ENCODE results near the gene ACOT9. TPM values are rescaled to one million over a fixed set of nuclear protein-coding genes. Genes with fewer than 3 reads are reported as not detected.
A peak's percentile ranks its signal among the peaks of the same experiment; 100 is the strongest.

ACOT9 gene
- 67.7 and 70.2 TPM in 2 replicates for total RNA-seq (2012; rRNA removed)

GRCh38 chrX:23742697-23743622 lies at the start of gene ACOT9:
Gene ACOT9, minus strand, starts transcription at chrX:23743276. Its CDS starts 132 bp downstream, at chrX:23743144.
- Histone ChIP-seq H3K4me2 (ENCODE audit: low read length) (peak within 1 kb of the TSS; percentile 80), H3K27me3 (ENCODE audit: control insufficient read depth, insufficient read depth, low read length) (no peaks in the 10 kb centered on the region), H3K9ac (ENCODE audit: low read depth, low read length) (peak within 1 kb of the TSS; percentile 94), H3K36me3 (ENCODE audit: insufficient read depth, low read length) (no peaks in the 10 kb centered on the region), H3K9me3 (replicated peaks; ENCODE audit: low read length) (no peaks in the 10 kb centered on the region), H3K4me3 (ENCODE audit: low read length) (peak within 1 kb of the TSS; percentile 84), H3K4me1 (ENCODE audit: control insufficient read depth, insufficient read depth, low read length) (no peaks in the 10 kb centered on the region)

DNA sequence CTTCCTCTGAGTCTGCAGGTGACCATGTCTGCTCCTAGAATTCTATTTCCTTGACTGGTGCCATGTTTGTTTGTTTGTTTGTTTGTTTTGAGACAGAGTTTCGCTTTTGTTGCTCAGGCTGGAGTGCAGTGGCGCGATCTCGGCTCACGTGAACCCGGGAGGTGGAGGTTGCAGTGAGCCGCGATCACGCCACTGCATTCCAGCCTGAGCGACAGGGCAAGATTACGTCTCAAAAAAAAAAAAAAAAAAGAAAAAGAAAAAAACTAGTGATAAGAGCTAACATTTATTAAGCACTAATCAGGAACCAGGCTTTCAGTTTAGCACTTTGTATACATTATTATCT lies 47.0 kb upstream of the ACOT9 start:
- Histone ChIP-seq H3K9ac (ENCODE audit: low read depth, low read length) (no peak overlapping the region), H3K27me3 (ENCODE audit: control insufficient read depth, insufficient read depth, low read length) (no peaks in the 10 kb centered on the region)

DNA sequence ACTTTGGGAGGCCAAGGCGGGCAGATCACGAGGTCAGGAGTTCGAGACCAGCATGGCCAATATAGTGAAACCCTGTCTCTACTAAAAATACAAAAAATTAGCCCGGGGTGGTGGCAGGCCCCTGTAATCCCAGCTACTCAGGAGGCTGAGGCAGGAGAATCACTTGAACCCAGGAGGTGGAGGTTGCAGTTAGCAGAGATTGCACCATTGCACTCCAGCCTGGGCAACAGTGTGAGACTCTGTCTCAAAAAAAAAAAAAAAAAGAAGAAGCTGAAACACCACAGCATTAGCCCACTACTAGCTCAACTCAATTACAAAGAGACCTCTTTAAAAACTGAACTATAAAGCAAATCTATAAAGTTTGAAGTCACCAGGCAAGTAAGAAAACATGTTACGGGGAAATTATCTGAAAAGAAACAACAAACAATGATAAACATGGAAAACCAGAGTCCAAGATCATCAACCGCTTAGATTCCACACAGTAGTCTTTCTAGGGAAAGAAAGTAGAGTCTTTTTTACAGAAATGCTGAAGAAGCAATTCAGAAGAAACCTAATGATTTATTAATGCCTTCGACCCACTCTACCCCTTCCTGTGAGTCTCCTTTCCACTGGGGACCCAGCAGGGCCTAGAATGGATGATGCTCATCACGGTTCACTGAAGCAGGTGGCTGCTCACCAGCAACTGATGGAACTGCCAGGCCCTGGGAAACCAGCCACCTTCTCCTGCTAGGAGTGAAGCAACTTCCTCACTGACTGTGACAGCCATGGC lies 46.5 kb upstream of the ACOT9 start:
- no peak overlapping the region for H3K9ac ChIP-seq (ENCODE audit: low read depth, low read length)
- H3K4me3 ChIP-seq (ENCODE audit: low read length) = no peak overlapping the region
- H3K4me1 ChIP-seq (ENCODE audit: control insufficient read depth, insufficient read depth, low read length) = peaks cover 5% of the 10 kb centered on the region
- no peak overlapping the region for H3K4me2 ChIP-seq (ENCODE audit: low read length)
- H3K36me3 ChIP-seq (ENCODE audit: insufficient read depth, low read length) = peaks cover 15% of the 10 kb centered on the region
- H3K27me3 ChIP-seq (ENCODE audit: control insufficient read depth, insufficient read depth, low read length) = no peaks in the 10 kb centered on the region
- H3K9me3 ChIP-seq (replicated peaks; ENCODE audit: low read length) = no peaks in the 10 kb centered on the region

More for the DNA sequence above, 47.0 kb upstream of the ACOT9 start:
- Histone ChIP-seq H3K4me1 (ENCODE audit: control insufficient read depth, insufficient read depth, low read length) (peaks cover 1% of the 10 kb centered on the region), H3K9me3 (replicated peaks; ENCODE audit: low read length) (no peaks in the 10 kb centered on the region), H3K4me2 (ENCODE audit: low read length) (no peak overlapping the region), H3K4me3 (ENCODE audit: low read length) (no peak overlapping the region), H3K36me3 (ENCODE audit: insufficient read depth, low read length) (peaks cover 11% of the 10 kb centered on the region)

GRCh38 chrX:23788946-23789345 lies 45.9 kb upstream of the ACOT9 start:
- no peaks in the 10 kb centered on the region for H3K9me3 ChIP-seq (replicated peaks; ENCODE audit: low read length)
- H3K36me3 ChIP-seq (ENCODE audit: insufficient read depth, low read length) = peaks cover 15% of the 10 kb centered on the region
- peaks cover 5% of the 10 kb centered on the region for H3K4me1 ChIP-seq (ENCODE audit: control insufficient read depth, insufficient read depth, low read length)
- no peak overlapping the region for H3K4me2 ChIP-seq (ENCODE audit: low read length)
- no peaks in the 10 kb centered on the region for H3K27me3 ChIP-seq (ENCODE audit: control insufficient read depth, insufficient read depth, low read length)
- no peak overlapping the region for H3K4me3 ChIP-seq (ENCODE audit: low read length)
- H3K9ac ChIP-seq (ENCODE audit: low read depth, low read length) = no peak overlapping the region

- no peak overlapping the region for H3K4me2 ChIP-seq (ENCODE audit: low read length)
- no peak overlapping the region for H3K4me3 ChIP-seq (ENCODE audit: low read length)
- H3K9ac ChIP-seq (ENCODE audit: low read depth, low read length) = no peak overlapping the region
- H3K27me3 ChIP-seq (ENCODE audit: control insufficient read depth, insufficient read depth, low read length) = no peaks in the 10 kb centered on the region
- peaks cover 5% of the 10 kb centered on the region for H3K4me1 ChIP-seq (ENCODE audit: control insufficient read depth, insufficient read depth, low read length)
- no peaks in the 10 kb centered on the region for H3K9me3 ChIP-seq (replicated peaks; ENCODE audit: low read length)
- peaks cover 15% of the 10 kb centered on the region for H3K36me3 ChIP-seq (ENCODE audit: insufficient read depth, low read length)
These were observed 45.4 kb upstream of the ACOT9 start for GRCh38 chrX:23788521-23788920.

- Histone ChIP-seq H3K9me3 (replicated peaks; ENCODE audit: low read length) (no peaks in the 10 kb centered on the region), H3K4me2 (ENCODE audit: low read length) (no peak overlapping the region), H3K9ac (ENCODE audit: low read depth, low read length) (no peak overlapping the region), H3K36me3 (ENCODE audit: insufficient read depth, low read length) (peaks cover 15% of the 10 kb centered on the region), H3K27me3 (ENCODE audit: control insufficient read depth, insufficient read depth, low read length) (no peaks in the 10 kb centered on the region), H3K4me1 (ENCODE audit: control insufficient read depth, insufficient read depth, low read length) (peaks cover 5% of the 10 kb centered on the region), H3K4me3 (ENCODE audit: low read length) (no peak overlapping the region)
These were observed 44.7 kb upstream of the ACOT9 start for GRCh38 chrX:23787745-23788118.

DNA sequence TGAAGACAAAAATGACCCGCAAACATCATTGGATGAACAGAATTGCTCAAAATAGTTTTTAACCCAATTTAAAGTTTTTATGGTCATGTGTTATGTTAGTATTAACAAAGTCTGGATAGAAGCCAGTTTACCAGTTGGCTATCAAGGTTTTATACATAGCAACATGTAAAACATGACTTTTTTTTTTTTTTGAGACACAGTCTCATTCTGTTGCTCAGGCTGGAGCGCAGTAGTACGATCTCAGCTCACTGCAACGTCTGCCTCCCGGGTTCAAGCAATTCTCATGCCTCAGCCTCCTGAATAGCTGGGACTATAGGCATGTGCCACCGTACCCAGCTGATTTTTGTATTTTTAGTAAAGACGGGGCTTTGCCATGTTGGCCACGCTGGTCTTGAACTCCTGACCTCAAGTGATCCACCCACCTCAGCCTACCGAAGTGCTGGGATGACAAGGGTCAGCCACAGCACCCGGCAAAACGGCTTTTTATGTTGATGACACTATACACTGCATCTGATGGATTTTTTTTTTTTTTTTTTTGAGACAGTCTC lies 43.3 kb upstream of the ACOT9 start:
- Histone ChIP-seq H3K9ac (ENCODE audit: low read depth, low read length) (no peak overlapping the region), H3K4me2 (ENCODE audit: low read length) (no peak overlapping the region), H3K27me3 (ENCODE audit: control insufficient read depth, insufficient read depth, low read length) (no peaks in the 10 kb centered on the region), H3K9me3 (replicated peaks; ENCODE audit: low read length) (no peaks in the 10 kb centered on the region), H3K36me3 (ENCODE audit: insufficient read depth, low read length) (peaks cover 15% of the 10 kb centered on the region), H3K4me3 (ENCODE audit: low read length) (no peak overlapping the region), H3K4me1 (ENCODE audit: control insufficient read depth, insufficient read depth, low read length) (peaks cover 13% of the 10 kb centered on the region)

GRCh38 chrX:23785580-23785979 lies 42.5 kb upstream of the ACOT9 start:
- Histone ChIP-seq H3K4me1 (ENCODE audit: control insufficient read depth, insufficient read depth, low read length) (peaks cover 20% of the 10 kb centered on the region), H3K36me3 (ENCODE audit: insufficient read depth, low read length) (peaks cover 15% of the 10 kb centered on the region), H3K9me3 (replicated peaks; ENCODE audit: low read length) (no peaks in the 10 kb centered on the region), H3K9ac (ENCODE audit: low read depth, low read length) (peak overlapping the region; percentile 93), H3K4me3 (ENCODE audit: low read length) (peak overlapping the region; percentile 91), H3K4me2 (ENCODE audit: low read length) (peak overlapping the region; percentile 81), H3K27me3 (ENCODE audit: control insufficient read depth, insufficient read depth, low read length) (no peaks in the 10 kb centered on the region)

- Histone ChIP-seq H3K9ac (ENCODE audit: low read depth, low read length) (peak overlapping the region; percentile 93), H3K4me2 (ENCODE audit: low read length) (peak overlapping the region; percentile 81), H3K4me3 (ENCODE audit: low read length) (peak overlapping the region; percentile 91), H3K27me3 (ENCODE audit: control insufficient read depth, insufficient read depth, low read length) (no peaks in the 10 kb centered on the region), H3K36me3 (ENCODE audit: insufficient read depth, low read length) (peaks cover 15% of the 10 kb centered on the region), H3K4me1 (ENCODE audit: control insufficient read depth, insufficient read depth, low read length) (peaks cover 21% of the 10 kb centered on the region), H3K9me3 (replicated peaks; ENCODE audit: low read length) (no peaks in the 10 kb centered on the region)
These were observed 41.6 kb upstream of the ACOT9 start for GRCh38 chrX:23784470-23785331.

DNA sequence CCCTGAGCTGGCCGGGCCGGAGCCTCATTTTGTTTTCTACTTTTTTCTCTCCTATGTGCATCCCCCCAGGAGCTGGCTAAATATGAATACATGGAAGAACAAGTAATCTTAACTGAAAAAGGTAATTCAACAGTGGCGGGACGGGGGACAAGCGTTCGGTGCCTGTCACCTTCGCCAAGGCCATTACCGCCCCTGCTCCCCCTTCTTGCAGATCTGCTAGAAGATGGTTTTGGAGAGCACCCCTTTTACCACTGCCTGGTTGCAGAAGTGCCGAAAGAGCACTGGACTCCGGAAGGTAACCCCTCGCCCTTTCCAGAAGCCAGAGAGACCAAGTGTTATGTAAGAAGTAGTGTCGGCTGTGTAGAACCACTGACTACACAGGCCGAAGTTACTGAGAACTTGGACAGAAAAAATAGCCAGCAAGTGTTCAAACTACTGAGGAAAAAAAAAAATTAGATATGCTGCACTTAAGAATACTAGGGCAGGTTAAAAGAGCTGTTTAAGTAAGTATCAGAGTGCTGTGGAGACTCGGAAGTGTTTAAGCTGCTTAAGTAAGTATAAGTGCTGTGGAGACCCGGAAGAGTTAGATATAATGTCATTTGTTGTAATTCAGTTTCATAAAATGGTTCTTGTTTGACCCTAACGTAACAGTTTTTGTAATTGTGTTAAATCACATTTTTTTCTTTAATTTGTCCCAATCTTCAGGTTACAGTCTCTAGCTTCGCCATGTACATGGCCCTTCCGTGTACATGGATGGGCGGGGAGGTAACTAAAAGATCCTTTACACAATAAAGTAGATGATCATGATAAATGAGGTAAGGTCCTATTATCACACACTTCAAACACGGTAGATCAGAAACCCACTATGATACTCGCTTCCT lies 40.8 kb upstream of the ACOT9 start:
- Histone ChIP-seq H3K4me3 (ENCODE audit: low read length) (peak overlapping the region; percentile 91), H3K4me1 (ENCODE audit: control insufficient read depth, insufficient read depth, low read length) (peaks cover 21% of the 10 kb centered on the region), H3K9me3 (replicated peaks; ENCODE audit: low read length) (no peaks in the 10 kb centered on the region), H3K4me2 (ENCODE audit: low read length) (peak overlapping the region; percentile 81), H3K36me3 (ENCODE audit: insufficient read depth, low read length) (peaks cover 15% of the 10 kb centered on the region), H3K9ac (ENCODE audit: low read depth, low read length) (peak overlapping the region; percentile 93), H3K27me3 (ENCODE audit: control insufficient read depth, insufficient read depth, low read length) (no peaks in the 10 kb centered on the region)

Data from skeletal muscle satellite cell (primary cell).